Measurements from ENCODE around the gene CPEB1. TPM values are rescaled to one million over a fixed set of nuclear protein-coding genes. Genes with fewer than 3 reads are reported as not detected.

The CPEB1 gene
- total RNA-seq, 1 donor from 2014 or later, result 0.72 TPM

DNA sequence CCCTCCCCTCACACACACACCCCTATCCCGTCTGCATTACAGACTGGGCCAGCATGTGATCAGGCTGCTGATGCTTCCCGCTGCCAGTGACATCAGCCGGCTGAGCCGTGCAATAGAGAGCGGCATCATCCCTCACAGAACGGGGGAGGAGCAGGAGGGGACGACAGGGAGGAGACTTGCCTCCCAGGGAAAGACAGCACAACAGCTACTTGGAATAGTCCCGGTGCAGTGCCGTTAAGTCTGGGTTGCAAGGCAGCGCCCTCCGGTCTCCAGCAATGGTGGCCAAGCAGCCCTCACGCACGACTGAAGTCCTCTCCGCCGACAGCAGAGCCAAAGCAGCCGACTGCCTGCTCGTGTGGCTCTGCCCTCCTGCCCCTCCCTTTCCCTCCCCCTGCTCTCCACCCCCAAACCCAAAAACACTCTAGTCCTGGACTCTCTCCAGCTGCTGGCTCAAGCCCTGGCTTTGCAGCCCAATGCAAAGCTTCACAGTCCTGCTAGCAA, 75.4 kb downstream of the CPEB1 start:
- H3K27me3 Mint-ChIP-seq (ENCODE audit: low read depth), result peaks cover 25% of the 10 kb centered on the region
- no peaks in the 10 kb centered on the region for H3K9me3 Mint-ChIP-seq
- H3K27ac Mint-ChIP-seq (ENCODE audit: unreplicated experiment), result no peak overlapping the region
- TF ChIP-seq, protein P1, sequence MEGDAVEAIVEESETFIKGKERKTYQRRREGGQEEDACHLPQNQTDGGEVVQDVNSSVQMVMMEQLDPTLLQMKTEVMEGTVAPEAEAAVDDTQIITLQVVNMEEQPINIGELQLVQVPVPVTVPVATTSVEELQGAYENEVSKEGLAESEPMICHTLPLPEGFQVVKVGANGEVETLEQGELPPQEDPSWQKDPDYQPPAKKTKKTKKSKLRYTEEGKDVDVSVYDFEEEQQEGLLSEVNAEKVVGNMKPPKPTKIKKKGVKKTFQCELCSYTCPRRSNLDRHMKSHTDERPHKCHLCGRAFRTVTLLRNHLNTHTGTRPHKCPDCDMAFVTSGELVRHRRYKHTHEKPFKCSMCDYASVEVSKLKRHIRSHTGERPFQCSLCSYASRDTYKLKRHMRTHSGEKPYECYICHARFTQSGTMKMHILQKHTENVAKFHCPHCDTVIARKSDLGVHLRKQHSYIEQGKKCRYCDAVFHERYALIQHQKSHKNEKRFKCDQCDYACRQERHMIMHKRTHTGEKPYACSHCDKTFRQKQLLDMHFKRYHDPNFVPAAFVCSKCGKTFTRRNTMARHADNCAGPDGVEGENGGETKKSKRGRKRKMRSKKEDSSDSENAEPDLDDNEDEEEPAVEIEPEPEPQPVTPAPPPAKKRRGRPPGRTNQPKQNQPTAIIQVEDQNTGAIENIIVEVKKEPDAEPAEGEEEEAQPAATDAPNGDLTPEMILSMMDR (conservative IDR thresholded peaks at IDR 0.05), result no peak
- peaks cover 16% of the 10 kb centered on the region for H3K4me1 Mint-ChIP-seq
- peak; percentile 32 for DNase-seq (ENCODE audit: low read depth, low spot score)
- no peaks in the 10 kb centered on the region for H3K36me3 Mint-ChIP-seq (ENCODE audit: low read depth)
- no peak overlapping the region for H3K4me3 Mint-ChIP-seq

DNA sequence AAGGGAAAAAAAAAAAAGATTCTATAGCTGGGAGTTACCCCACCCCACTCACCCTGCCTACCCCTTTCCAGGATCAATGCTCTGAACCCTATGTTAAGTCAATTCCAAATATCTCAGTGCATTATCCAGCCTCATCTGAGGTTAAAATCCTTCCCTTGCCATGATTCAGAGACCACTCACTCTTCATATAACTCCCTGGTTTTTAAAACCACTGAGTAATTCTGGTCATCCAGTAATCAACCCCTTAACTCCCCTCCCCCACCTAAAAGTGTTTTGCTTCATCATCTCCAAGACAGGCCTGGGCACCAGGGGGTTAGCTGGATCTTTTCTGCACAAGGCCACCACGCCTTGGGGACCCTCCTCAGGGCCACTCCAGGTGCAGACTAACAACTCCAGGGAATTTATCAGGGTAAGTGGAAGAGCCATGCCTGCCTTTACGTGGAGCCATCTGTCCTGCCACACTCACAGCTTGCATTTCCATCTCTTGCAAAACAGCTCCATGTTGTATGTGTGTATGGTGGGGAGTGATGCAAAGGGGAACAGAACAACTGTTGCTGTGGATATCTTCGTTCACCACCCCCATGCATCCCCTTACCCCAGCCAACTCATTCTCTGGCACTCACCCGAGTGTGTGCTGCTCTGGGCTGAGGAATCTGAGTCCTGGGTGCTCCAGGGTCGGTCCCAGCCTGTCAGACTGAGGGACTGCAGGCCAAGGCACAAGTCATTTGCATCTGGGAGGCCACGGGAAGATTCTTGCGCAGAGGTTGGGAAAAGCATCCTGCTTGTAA, 76.2 kb downstream of the CPEB1 start:
- no peak for DNase-seq (ENCODE audit: low read depth, low spot score)

DNA sequence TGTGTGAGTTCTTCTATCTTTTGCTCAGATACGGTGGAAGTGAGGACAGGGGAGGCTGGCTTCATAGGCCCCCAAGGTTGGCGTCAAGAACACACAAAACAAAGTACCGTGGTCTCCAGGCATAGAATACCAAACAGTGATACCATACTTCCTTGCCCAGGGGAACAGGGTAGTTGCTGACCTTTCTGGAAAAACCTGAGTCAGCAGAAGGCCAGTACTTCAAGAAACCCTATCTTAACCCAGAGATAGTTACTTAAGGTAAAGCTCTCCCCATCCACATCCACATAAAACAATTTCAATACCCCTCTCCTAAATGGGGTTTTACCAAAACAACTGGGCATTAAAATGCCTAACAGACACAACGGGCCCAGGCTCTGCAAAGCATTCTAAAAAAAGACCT, 77.3 kb downstream of the CPEB1 start:
- no peak for DNase-seq (ENCODE audit: low read depth, low spot score)
- no peak overlapping the region for H3K27ac Mint-ChIP-seq (ENCODE audit: unreplicated experiment)
- no peaks in the 10 kb centered on the region for H3K9me3 Mint-ChIP-seq
- TF ChIP-seq, protein P1 (conservative IDR thresholded peaks at IDR 0.05), result no peak
- H3K36me3 Mint-ChIP-seq (ENCODE audit: low read depth), result no peaks in the 10 kb centered on the region
- H3K4me3 Mint-ChIP-seq, result no peak overlapping the region
- peaks cover 11% of the 10 kb centered on the region for H3K27me3 Mint-ChIP-seq (ENCODE audit: low read depth)
- H3K4me1 Mint-ChIP-seq, result peaks cover 16% of the 10 kb centered on the region

More for the DNA sequence above, 76.2 kb downstream of the CPEB1 start:
- Mint-ChIP-seq H3K4me1 (peaks cover 16% of the 10 kb centered on the region), H3K27ac (ENCODE audit: unreplicated experiment) (no peak overlapping the region), H3K36me3 (ENCODE audit: low read depth) (no peaks in the 10 kb centered on the region), H3K9me3 (no peaks in the 10 kb centered on the region), H3K27me3 (ENCODE audit: low read depth) (peaks cover 22% of the 10 kb centered on the region), H3K4me3 (no peak overlapping the region)
- TF ChIP-seq, protein P1 (conservative IDR thresholded peaks at IDR 0.05), result no peak

DNA sequence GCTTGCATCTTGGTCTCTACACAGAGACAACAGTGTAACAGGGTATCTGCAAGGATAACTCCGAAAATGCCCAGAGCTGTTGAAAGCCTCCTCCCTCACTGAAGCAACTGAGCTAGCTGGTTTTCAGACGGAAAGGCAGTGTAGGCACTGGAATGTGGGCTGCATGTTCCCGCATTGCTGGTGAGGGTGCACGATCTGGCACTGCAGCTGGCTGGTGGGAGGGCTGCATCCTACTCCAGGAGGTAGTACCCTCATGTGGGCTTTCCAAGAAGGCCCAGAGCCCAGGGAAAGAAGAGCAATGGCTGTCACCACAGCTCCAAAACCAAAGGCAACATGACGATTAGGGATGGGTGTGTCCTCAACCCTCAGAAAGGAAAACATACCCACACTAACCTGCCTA, 78.2 kb downstream of the CPEB1 start:
- Mint-ChIP-seq H3K27ac (ENCODE audit: unreplicated experiment) (no peak overlapping the region), H3K4me3 (no peak overlapping the region)

DNA sequence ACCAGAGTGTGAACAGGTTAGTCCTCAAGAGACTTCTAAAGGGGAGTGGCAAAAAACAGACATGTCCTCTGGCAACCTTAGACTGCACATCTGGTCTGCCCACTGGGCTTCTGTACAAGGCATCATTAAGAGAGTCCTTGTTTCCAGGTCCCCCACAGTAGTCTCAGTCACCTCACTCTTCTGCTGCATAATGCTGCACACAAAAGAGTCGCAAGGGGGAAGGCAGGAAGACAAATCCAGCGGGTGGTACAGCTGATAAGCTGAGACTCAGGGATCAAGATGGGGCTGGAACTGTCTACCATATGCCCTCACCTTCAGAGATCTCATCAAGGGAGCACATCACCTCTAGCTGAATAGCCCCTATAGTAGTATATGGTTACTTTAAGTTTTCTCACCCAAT, 79.5 kb downstream of the CPEB1 start:
- Mint-ChIP-seq H3K9me3 (no peaks in the 10 kb centered on the region), H3K4me1 (peaks cover 16% of the 10 kb centered on the region), H3K4me3 (no peak overlapping the region), H3K27ac (ENCODE audit: unreplicated experiment) (no peak overlapping the region), H3K27me3 (ENCODE audit: low read depth) (peaks cover 2% of the 10 kb centered on the region), H3K36me3 (ENCODE audit: low read depth) (no peaks in the 10 kb centered on the region)
- TF ChIP-seq, protein P1 (conservative IDR thresholded peaks at IDR 0.05), result no peak
- no peak for DNase-seq (ENCODE audit: low read depth, low spot score)

More for the DNA sequence above, 78.2 kb downstream of the CPEB1 start:
- TF ChIP-seq, protein P1 (conservative IDR thresholded peaks at IDR 0.05), result no peak
- H3K27me3 Mint-ChIP-seq (ENCODE audit: low read depth), result peaks cover 8% of the 10 kb centered on the region
- no peaks in the 10 kb centered on the region for H3K9me3 Mint-ChIP-seq
- no peaks in the 10 kb centered on the region for H3K36me3 Mint-ChIP-seq (ENCODE audit: low read depth)
- H3K4me1 Mint-ChIP-seq, result peaks cover 16% of the 10 kb centered on the region
- DNase-seq (ENCODE audit: low read depth, low spot score), result no peak
